GM21737 (cell line): Measurements from ENCODE around the gene CIB1.

ENCODE experiments used
- ATAC-seq: cut with Tn5 transposase; IDR thresholded peaks from one replicate; pipeline ENCODE4 v1.9.1; 2021; ENCODE audit warnings: mild to moderate bottlenecking, moderate library complexity; ENCODE audit not compliant: unreplicated experiment

CIB1 gene

DNA sequence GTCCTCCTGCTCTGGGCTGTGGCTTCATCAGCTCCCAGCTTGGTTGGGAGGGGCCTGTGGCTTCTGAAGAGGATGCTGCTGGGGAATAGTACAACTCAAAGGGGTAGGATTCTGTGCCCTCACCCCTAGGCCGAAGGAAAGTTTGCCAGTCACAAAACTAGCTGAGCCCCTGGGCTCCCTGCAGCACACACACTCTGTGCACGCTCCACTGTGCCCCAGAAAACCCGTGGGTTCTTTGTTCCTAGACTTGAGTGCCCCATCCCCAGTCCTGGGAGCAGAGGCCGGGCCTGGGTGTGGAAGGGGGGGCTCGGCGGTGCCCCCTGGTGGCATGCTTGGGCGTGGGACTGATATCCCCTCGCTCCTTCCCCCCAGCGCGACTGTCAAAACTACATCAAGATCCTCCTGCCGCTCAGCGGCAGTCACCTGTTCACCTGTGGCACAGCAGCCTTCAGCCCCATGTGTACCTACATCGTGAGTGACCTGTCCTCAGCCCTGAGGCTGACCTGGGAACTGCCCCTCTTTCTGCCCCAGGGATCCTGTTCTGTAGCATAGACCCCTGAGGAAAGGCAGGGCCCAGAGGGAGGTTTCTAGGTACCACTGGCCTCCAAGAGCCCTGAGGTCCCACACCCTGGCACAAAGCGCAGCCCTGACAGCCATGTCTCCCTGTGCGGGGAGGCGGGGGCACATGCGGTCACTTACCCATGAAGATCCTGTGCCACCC, 14.2 kb downstream of the CIB1 start:
- ATAC-seq = no peak

DNA sequence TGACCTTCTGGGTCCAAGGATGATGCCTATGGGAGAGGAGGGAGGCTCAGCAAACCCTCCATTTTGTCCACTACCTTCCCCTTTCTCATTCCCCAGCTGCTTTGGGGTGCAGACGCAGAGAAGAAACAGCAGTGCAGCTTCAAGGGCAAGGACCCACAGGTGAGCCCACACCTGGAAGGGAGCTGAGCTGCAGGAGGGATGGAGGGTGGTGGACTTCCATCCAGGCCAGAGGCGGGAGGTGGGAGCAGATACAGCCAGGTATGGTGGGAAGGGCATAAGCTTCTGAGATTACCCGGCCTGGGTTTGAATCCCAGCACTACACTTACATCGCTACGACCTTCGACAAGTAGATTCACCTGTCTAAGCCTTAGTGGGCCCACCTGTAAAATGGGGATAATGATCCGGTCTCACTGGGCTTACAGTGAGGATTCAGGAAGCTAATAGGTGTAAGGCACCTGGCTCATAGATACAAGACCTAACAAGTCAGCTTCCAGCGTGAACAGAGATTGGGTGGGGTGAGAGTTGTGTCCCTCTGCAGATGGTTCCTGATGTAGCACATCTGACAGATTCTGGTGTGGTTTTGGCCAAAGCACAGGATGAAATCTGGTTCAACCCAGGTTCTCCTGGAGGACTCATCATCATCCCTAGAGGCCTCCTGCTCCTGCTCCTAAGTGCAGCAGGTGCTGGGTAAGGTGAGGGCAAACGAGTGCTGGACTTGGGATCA, 15.9 kb downstream of the CIB1 start:
- ATAC-seq = no peak

DNA sequence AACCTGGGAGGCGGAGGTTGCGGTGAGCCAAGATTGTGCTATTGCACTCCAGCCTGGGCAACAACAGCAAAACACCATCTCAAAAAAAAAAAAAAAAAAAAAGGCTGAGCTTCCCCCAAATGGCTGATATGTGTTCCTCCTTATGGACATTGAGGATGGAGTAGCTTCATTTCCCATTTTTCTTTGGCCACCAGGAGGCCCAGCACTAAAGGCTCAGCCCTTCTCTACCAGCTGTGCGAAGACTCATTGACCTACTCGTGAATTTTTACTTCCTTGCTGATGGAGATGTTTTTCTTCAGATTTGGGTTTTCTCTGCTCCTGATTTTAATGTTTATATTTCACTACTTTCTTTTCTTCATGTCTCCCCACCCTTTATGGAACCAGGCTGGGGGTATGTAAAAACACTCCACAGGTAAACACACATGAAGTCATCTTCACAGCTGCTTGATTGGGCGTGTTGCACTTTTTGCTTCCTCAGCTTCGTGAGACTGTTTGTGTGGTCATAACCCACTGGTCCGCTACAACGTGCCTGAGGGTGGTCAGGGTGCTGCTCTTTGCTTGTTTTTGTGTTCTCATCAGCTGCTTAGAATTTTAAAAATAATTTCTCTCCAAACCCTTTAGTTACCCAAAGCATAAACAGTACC, 19.1 kb downstream of the CIB1 start:
- ATAC-seq = no peak

DNA sequence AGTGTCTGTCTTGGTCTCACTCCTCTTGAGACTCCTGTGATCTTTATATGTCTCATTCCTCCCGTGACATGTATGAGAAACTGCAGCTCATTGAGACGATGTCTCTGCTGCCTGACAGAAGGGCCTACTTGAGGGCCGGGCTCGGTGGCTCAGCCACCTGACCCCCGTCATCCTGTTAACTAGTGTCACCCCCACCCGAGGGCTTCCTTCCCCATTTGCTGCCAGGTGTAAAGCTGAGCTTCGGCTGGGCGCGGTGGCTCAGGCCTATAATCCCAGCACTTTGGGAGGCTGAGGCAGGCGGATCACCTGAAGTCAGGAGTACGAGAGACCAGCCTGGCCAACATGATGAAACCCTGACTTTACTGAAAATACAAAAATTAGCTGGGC, 19.9 kb downstream of the CIB1 start:
- no peak for ATAC-seq

DNA sequence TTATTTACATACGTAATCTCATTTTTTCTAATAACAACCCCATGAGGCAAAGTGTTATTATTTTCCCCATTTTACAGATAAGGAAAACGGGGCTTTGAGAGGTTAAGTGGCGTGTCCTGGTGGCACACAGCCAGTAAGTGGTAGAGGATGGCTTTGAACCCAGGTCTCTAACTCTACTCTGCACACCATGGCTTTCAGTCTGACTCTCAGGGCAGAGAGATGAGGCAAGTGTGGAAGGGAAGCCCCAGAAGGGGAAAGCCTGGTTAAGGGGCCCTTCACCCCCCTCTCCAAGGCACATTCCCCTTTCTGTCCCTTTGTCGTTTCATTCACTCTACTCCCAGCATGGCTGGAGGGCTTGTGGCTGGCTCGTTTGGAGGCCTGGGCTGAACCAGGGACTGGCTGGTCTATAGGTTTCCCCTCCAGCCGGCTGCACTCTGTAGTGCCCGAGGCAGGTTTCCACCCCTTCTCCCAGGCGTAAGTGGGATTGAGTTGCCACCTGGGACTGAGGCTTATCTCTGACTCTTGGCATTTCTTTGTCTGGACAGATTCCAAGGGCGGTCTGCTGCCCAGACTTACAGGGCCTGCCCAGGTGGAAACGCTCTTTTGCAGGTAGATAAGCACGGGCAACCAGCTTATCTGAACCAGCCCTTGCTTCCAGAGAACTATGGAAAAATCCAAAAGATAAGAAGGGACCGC, 20.5 kb downstream of the CIB1 start:
- no peak for ATAC-seq

DNA sequence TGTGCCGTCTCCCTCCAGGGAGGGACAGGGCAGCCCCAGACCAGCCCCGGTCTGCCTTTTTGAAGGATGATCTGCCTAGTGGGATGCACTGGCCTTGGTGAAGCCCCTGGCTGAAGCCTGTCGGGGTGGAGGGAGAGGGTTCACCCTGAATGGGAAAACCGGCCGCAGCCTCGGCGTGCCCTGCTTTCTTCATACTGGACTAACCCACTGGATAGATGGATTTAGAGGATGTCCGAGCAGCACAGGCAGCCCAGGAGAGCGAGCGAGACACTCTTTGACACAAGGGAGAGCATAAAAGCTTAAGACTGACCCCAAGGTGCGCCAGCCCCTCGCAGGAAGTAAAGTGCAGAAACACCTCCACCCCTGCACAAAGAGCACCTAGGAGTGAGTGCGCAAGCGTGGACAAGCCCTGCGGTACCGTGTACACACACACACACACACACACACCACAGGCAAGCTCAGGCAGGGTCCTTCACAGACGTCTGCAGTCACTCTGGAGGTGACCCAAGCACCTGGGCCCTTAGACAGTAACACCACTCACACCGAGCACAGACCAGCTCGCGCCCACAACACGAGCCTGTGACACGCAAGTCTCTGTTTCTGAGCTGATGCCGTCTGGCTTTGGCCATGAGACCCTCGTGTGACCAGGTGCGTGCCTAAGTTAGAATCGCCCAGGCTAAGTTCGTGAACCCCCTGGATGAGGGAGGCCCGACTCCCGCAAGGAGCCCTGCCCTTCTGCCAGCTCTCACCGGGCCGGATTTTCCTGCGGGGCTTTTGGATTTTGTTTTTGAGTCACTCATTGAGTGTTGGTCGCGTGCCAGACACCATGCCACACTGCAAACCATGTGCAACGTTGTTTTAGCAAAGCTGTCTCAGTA, 21.3 kb downstream of the CIB1 start:
- ATAC-seq = no peak

DNA sequence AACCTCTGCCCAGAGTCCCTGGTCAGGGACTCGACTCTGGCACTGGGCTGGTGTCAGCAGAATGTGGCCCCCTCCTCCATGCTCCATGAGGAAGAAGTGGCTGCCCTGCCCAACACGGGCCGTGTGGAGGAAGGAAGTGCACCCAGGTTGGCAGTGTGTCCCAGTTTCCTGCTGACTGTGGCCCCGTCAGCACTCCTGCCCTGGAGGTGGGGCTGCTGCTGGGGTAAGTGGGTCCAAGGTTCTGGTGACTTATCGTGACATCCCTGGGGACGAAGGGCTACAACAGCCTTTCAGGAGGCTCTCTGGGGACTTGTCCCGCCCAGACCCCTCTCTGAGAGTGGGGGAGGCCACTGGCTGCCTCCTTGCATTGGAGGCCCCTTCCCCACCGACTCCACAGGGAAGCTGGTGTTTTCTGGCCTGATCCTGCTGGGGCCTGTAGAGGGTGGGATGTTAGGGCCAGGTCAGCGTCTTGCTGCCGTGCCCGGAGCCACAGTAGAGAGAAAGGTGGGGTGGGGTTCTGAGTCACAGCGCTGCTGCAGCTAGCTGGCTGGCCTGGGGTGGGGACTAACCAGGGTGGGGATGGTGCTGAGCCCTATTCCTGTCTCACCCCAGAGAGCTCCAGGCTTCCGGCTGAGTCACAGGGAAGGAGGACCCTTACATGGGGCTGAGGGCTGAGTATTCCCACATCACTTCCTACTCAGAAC, 22.1 kb downstream of the CIB1 start:
- no peak for ATAC-seq

DNA sequence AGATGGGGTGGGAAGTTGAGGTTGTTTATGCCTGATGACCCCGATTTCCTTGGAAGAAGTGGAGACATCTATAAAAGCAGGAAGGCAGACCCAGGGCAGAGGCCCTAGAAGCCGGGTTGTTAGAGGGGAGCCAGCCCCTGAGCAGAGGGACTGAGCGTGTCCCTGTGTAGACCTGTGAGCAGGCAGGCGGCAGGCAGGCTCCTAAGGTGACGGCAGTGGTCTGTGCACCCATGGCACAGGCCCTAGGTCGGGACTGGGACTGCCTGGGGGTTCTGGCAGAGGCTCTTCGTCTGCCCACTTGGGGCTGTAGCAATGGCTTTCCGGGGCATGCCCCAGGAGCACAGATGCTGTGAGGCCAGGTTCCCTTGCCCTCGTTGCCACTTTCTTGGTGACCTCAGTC, 22.7 kb downstream of the CIB1 start:
- ATAC-seq = no peak

DNA sequence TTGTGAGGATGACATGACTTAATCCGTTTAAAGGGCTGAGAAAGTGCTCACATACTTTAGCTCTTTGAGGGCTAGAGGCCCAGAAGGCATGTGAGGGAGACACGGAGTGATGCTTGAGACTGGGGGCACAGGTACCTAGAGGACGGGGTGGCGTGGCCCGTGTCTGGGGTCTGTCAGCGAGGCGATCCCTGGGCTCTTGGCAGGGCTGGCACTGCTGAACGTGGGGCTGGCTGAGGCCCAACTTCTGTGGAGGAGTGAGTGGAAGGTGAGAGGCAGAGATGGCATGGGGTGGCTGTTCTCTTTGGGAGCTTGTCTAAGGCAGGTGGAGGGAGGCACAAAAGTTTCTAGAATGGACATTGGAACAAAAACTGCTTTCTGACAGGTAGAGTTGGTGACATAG, 23.1 kb downstream of the CIB1 start:
- no peak for ATAC-seq

DNA sequence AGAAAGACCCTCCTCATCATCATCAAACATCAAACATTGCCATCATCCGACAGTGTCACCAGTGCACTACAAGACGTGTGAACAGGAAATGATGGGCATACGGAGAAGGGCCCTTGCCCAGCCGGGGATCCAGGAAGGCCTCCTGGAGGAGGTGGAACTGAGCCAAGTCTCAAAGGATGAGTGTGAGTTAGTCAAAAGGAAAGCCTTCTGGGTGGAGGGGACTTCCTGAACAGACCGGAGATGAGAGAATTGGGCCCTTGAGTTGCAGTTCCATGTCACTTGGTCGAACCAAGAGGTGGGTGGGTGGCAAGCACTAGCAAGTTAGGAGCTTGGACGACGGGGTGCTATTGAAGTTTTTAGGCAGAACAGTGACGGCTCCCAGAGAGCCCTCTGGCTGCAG, 24.1 kb downstream of the CIB1 start:
- no peak for ATAC-seq

DNA sequence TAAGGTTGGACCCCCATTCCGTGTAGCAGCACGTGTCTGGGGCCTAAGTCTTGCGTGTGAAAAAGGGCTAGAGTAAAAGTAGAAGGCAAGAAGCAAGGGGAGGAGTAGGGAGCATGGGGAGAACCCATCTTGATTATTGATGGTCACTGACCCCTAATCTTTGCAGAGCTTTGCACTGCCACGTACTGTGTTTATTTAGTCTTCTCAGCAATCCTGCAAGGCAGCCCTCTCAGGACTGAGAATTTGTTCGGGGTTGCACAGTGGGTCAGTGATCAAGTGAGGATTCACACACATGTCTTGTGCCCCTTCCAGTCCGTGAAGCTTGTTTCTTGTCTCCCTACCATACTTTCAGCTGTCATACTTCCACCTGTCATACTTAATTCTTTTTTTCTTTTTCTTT, 25.4 kb downstream of the CIB1 start:
- no peak for ATAC-seq

DNA sequence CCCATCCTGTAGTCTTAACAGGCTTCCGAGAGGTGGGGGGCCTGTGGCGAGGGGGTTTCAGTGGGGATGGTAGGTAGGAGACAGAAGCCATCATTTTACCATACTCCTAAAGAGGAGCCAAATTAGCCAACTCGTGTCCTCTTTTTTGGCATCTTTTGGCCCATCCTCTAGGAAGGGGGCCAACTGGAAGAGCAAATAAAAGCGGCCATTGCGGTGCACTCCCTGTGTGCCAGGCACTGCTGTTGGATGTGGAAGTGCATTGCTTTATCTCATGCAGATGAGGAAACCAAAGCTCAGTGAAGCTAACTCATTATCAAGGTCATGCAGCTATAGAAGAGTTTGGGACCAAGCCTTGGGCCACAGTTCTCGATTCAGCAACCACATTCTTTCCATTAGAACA, 26.5 kb downstream of the CIB1 start:
- ATAC-seq = no peak

DNA sequence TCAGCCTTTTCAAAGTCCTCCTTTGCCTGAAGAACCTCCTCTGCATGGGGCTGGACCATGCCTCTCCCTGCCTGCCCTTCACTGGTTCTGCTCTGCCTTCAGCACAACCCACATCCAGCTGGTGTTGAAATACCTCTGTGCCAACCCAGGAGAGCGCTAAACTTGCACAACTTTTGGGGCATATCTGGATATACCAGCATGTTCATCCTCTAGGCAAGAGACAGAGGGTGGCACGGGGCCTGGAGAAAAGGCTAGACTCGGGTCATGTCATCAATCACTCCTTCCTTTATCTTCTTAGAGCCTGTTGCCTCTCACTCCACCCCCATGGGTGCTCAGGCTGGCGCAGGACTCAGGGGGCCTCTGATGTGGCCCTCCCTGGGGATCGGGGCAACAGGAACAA, 27.9 kb downstream of the CIB1 start:
- no peak for ATAC-seq

DNA sequence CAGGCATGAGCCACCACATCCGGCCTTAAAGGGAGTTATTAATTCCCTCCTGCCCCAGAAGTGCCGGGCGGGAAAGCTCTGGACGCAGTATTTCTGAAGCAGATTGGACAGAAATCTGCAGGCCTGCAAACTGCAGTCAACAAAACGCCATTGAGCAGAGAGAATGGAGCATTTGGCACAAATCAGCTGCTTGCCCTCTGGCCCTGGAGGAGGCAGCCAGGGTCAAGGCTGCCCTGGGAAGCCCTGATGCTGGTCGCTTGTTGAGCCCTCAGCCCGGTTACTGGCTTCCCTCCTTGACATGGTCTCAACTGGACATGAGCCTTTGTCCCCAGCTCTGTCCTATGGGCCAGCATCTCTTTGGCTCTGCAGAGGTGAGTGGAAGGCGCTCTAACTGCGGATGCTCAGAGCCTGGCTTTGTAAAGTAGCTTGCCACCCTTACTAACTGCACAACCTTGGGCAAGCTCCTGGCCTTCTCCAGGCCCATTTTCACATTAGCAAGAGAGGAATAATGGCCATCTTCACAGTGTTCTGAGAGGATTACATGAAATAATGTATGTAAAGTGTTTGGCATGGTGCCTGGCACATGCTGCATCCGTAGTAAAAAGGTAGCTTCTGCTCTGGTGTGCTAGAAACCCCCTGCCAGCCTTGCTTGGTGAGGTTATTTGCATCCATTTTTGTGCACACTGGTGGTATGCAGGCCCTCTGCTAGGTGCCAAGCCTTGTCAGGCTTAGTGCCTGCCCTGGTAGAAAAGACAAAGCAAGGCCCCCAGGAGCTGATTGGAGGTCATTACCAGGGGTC, 28.5 kb downstream of the CIB1 start:
- no peak for ATAC-seq

DNA sequence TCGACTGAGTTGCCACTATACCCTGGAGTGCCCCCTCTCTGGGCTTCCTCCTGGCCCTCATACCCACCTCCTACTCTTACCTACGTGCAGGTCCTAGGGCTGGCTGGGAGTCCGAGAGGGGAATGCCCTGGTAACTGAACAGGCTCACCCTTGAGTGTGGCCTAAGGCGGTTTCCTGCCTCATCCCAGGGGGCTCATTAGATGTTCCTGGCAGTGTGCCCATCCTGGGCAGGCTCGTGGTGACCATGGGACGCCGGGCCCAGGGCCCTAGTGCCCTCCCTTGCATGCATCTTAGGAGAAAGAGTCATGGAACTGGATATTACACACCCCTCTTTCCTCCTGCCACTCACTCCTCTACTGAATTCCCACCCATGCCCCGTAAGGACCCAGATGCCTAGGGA, 29.8 kb downstream of the CIB1 start:
- ATAC-seq = no peak

DNA sequence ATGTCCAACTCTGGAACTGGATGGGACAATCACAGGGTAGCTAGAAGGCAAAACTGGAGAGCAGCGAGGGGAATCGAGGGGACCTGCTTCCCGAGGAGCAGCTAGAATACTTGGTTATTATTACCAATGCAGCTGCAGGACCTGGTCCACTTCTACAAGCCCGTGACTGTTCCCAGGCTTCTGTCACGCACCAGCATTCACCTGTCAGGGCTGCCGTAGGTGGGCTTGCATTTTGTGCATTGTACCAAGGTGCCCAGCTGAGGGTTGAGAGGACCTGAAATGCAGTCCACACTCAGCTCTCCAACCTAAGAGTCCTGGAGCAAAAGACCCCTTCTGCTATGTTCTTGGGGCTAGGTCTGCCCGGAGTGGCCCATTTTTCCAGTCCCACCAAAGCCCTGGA, 30.3 kb downstream of the CIB1 start:
- ATAC-seq = no peak

DNA sequence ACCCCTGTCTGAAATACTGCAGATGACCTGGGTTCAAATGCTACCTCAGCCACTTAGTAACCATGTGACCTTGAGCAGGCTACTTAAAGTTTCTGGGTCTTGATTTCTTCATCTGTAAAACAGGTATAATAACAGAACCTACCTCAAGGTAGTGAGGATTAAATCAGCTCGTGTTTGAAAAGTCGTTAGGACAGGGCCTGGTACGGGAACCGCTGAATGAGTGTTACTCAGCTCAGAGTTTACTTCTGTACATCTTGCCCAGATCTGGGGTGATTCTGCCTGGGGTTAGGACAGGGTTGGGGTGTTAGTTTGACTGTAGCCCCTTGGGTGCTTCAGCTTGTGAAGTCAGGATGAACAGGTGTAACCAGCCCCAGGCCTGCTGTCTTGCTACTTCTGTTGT, 30.8 kb downstream of the CIB1 start:
- no peak for ATAC-seq

DNA sequence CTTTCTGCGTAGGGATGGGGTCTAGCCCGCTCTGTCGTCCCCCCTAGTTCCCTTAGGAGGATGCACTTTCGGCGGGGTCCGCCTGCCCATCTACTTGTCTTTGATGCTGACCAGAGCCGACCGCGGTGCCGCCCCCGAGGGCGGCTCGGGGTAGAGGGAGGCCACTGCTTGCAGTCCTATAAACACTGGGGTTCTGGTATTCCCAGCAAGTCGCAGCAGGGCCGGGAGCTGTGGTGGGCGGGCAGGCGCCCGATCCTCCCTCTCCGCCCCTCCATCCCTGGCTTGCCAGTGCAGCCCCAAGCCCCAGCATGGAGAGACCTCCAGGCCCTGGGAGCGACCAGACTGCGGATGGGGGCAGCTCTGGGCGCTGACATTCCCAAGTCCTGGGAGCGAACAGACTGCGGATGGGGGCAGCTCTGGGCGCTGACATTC, 31.8 kb downstream of the CIB1 start:
- ATAC-seq = no peak
